Epithelial cell of alveolus of lung (primary cell): Measurements from ENCODE around the gene SLCO4C1. TPM values are rescaled to one million over a fixed set of nuclear protein-coding genes. Genes with fewer than 3 reads are reported as not detected.

Source experiments
- total RNA-seq: library from RNA; depleted of rRNA; stranded (reverse); fragments of >200 nt; gene quantifications from 2 replicates; pipeline ENCODE4 v1.2.1, GENCODE V29; 2015

Gene SLCO4C1
- 0.16 and 0.52 TPM in 2 replicates for total RNA-seq

DNA sequence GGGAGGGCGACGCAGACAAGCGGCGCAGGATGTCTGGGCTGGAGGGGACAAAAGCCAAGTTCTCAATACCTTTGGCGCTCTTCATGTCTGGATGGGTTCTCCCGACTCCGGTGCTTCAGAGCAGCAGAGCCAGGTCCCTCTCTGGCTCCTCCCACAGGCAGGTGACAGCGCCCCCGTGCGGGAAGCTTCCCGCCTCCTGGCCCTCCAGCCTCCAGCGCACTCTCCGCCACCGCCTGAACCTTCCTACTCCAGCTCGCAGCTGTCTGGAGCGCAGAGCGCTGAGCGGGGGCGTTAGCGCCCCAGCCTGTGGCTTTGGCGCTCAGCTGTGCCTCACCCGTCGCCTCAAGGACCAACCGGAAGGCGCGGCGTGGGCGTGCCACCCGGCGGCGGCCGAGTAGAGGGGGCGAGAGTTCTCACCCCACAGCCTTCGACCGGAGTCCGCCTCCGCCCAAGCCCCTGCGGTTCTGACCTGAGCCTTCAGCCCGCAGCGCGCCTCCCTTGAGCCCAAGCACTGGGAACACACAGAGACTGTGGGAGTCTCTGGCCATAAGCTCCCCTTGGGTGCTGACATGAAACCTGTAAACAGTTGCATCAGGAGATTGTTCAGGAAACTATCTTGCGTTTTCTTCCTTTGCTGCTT lies at the start of gene SLCO4C1:
TSS of gene SLCO4C1 (minus strand) at position 107 of the 640 bp plus-strand sequence. CDS start at position 85, 22 bp downstream.

Other genes with a start within 250 kb of the SLCO4C1 start
- gene SLCO6A1, start 202.7 kb upstream of the SLCO4C1 start, total RNA-seq, result not detected in 2 replicates